Pancreas (tissue), 10 donors: Measurements from ENCODE around the gene FEM1B. TPM values are rescaled to one million over a fixed set of nuclear protein-coding genes. Genes with fewer than 3 reads are reported as not detected.

Experiments
- ATAC-seq, 4 donors: fragments of 200-7000 bp; cut with Tn5 transposase; one replicate each; pipeline versions ENCODE4 v1.8.0 to v1.9.1; 2020; ENCODE audit warnings: mild to moderate bottlenecking in 4 of 4, moderate library complexity in 4 of 4
- DNase-seq, 6 donors: peaks; one replicate each; pipeline ENCODE4 v3.0.0-alpha.2; 2020
- FAIRE-seq: peaks from 2 replicates; lab custom pipeline; 2012; peaks lifted over from hg19 to GRCh38; lab: Jason Lieb, UNC
- H3K27ac ChIP-seq, 4 donors: fragments of 200-600 bp; sonication (generic); 1 replicate in 3 of 4; 2 replicates in 1 of 4; pipeline versions ENCODE4 v1.5.0 to v1.8.0; 2020
- H3K27me3 ChIP-seq, 4 donors: fragments of 200-600 bp; one replicate each; pipeline ENCODE4 v1.8.0; 2021
- H3K36me3 ChIP-seq, 3 donors: fragments of 200-600 bp; sonication (generic) in 1 of 3; one replicate each; pipeline versions ENCODE4 v1.5.0 to v1.8.0; 2020 to 2021
- H3K4me1 ChIP-seq, 3 donors: fragments of 200-600 bp; one replicate each; pipeline ENCODE4 v1.8.0; 2021
- H3K4me3 ChIP-seq, 4 donors: fragments of 200-600 bp; sonication (generic) in 2 of 4; one replicate each; pipeline versions ENCODE4 v1.5.0 to v1.8.0; 2020 to 2021
- H3K9me3 ChIP-seq, 4 donors: fragments of 200-600 bp; one replicate each; pipeline ENCODE4 v1.8.0; 2021
- WGBS, 2 donors: extraction: QIAGEN DNeasy Blood & Tissue Kit; methylation state at CpG; one replicate each; pipeline ENCODE4 v1.1.7; 2013; 5-methylcytosine and 5-hydroxymethylcytosine counted together
- intact Hi-C, 3 donors: fragments of 100-400 bp; cut with DNase I; formaldehyde crosslinking; loops; one replicate each; pipeline versions ENCODE4 v1.11.1 to v1.14.2; 2022
- polyA plus RNA-seq, 2 donors: library from polyadenylated mRNA; stranded (reverse); fragments of 200-250 nt; gene quantifications; one replicate each; pipeline ENCODE4 v1.2.3, GENCODE V29; 2013
- total RNA-seq, 6 donors: library from RNA; stranded (reverse); fragmentation: NEBNext Ultra II Directional in 4 of 6; extraction: Animal tissue kit (Norgen Biotek cat#: 25700) in 4 of 6; gene quantifications; one replicate each; pipeline versions ENCODE4 v1.2.1 to v1.2.4, GENCODE V29; 2021 to 2023
- TF ChIP-seq, protein P1 (sequence below), 4 donors: fragments of 200-600 bp; sonication (generic) in 3 of 4; IDR thresholded peaks; one replicate each; pipeline versions ENCODE4 v1.5.0 to v1.8.0; 2021; ENCODE audit warnings: antibody characterized with exemption in 4 of 4
- donor health status: healthy with polysubstance abuse.
- donor health status: DM: no; HTN: no; CAD: no; lungs with moderate emphysema.
- donor health status: DM: no; HTN: no; CAD: no.
- donor health status: control.
- donor health status: control.
- donor health status: Bipolar disorder and iron deficiency.
- donor health status: DM: yes; HTN: yes; CAD: no.
- donor health status: DM: no; HTN: no; CAD: no.
- donor health status: DM: no; HTN: no; CAD: no.
- donor health status: DM: yes; HTN: yes; CAD: no.

Gene FEM1B
- total and polyA plus RNA-seq, 8 donors: 3.5 to 25.4 (median 13.6) TPM

DNA sequence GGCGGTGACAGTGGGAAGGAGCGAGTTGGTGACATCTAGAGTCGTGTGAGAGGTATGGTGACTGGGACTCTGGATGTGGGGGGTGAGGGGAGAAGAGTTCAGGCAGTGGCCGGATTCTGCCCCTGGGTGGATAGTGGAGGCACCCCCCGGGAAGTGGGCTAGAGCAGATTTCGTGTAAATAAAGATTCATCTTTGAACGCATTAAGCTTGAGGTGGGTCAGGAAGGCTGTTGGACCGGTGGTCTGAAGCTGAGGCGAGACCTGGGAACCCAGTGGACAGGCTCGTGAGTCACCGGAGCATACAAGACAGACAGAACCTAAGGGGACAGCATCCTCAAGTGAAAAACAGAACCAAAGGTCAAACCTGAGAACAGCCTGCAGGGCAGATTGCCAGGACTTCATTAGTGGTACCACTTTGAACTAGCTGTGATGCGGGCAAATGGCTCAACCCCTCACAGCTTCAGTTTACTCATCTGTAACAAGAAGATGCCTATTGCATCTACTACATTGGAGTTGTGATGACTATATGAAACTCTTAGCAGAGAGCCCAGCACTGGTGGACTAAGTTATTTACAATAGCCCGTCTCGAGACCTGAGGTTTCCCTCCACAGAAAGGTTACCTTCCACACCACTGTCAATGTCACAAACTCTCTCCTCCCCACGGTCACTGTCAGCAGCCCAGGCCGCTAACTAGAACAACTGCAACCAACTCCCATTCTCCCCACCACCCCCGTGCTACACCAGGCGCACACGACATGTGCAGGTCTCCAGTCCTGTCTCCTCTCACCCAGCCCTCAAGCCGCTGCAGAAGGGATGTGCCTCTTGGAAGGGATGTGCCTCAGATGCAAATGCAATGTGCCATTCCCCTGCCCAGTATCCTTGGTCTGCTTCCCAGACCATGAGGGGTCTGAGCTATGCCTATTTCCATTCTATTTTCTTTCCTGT is 47.1 kb upstream of the FEM1B start:
- DNase-seq: no peak
- TF ChIP-seq, protein P1, sequence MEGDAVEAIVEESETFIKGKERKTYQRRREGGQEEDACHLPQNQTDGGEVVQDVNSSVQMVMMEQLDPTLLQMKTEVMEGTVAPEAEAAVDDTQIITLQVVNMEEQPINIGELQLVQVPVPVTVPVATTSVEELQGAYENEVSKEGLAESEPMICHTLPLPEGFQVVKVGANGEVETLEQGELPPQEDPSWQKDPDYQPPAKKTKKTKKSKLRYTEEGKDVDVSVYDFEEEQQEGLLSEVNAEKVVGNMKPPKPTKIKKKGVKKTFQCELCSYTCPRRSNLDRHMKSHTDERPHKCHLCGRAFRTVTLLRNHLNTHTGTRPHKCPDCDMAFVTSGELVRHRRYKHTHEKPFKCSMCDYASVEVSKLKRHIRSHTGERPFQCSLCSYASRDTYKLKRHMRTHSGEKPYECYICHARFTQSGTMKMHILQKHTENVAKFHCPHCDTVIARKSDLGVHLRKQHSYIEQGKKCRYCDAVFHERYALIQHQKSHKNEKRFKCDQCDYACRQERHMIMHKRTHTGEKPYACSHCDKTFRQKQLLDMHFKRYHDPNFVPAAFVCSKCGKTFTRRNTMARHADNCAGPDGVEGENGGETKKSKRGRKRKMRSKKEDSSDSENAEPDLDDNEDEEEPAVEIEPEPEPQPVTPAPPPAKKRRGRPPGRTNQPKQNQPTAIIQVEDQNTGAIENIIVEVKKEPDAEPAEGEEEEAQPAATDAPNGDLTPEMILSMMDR (IDR thresholded peaks at IDR 0.05): no peak
- Histone ChIP-seq H3K36me3 (no peaks in the 10 kb centered on the region), H3K27ac (peak overlapping the region in 2 of 4 donors; percentile 19 to 66), H3K27me3 (no peaks in the 10 kb centered on the region), H3K4me3 (peak overlapping the region; percentile 76 to 97 (median 90)), H3K4me1 (peaks cover 0 to 11% (median 3%) of the 10 kb centered on the region in 3 donors), H3K9me3 (no peaks in the 10 kb centered on the region)
- no peak for ATAC-seq
- 53% methylated on average over 20 of the region's 20 CpGs for WGBS, 2 donors
- intact Hi-C loops: no loop called here
- FAIRE-seq: no peak

DNA sequence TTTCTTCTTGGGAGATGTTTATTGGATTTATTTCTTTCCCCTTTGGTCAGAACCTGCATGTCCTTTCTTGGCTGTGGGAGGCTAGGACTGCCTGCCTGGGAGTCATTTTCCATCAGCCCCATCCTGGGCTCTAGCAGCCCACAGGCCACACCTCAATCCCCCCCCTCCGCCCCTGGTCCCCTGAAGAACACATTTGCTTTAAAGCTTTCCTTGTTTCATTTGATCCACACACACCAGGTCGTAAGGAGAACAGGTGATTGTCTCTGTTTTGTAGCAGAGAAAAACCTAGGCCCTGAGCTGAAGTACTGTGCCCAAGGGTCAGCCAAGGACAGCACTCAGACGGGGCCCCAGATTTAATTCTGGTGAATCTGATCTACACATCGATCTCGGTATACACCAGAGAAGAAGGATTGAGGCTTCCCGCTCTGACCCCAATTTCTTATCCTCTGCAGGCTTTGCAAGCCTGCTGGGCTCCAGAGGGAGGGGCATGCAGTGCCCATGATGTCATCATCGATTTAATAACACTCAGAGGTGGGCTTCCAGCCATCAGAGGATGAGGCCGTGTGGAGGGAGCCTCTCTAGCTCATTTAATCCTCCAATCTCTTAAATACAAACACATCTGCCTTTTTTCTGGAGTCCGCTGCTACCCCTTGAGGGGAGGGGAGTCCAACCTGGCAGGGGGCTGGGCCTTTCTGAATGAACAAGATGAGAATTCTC is 46.3 kb upstream of the FEM1B start:
- no peak overlapping the region for H3K4me3 ChIP-seq
- no peaks in the 10 kb centered on the region for H3K27me3 ChIP-seq
- H3K27ac ChIP-seq: no peak overlapping the region
- FAIRE-seq: no peak
- 73 to 80% methylated on average over 9 of the region's 9 CpGs for WGBS, 2 donors
- TF ChIP-seq, protein P1 (IDR thresholded peaks at IDR 0.05): no peak
- ATAC-seq: no peak
- no peak for DNase-seq
- H3K9me3 ChIP-seq: no peaks in the 10 kb centered on the region
- intact Hi-C loops: no loop called here
- peaks cover 0 to 11% (median 3%) of the 10 kb centered on the region in 3 donors for H3K4me1 ChIP-seq
- no peaks in the 10 kb centered on the region for H3K36me3 ChIP-seq

DNA sequence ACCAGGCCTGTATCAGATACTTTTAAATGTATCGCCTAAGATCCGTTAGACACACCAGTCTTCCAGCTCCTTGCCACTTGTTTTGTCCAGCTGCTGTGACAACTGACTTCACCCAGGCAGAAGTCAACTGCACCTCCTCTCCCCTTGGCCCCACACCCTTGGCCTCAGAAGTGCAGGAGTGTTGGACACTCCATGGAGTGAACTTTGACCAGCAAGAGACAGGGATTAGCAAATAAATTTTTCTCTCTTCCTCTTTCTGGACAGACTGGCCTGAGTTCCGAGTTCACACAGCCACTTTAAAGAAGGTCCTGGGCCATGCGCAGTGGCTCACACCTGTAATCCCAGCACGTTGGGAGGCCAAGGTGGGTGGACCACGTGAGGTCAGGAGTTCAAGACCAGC is 45.1 kb upstream of the FEM1B start:
- Histone ChIP-seq H3K9me3 (no peaks in the 10 kb centered on the region), H3K36me3 (no peaks in the 10 kb centered on the region), H3K4me1 (peaks cover 0 to 11% (median 3%) of the 10 kb centered on the region in 3 donors), H3K27ac (no peak overlapping the region), H3K4me3 (no peak overlapping the region), H3K27me3 (no peaks in the 10 kb centered on the region)
- 74 to 76% methylated on average over 6 of the region's 6 CpGs for WGBS, 2 donors
- no peak for ATAC-seq
- intact Hi-C loops: no loop called here
- TF ChIP-seq, protein P1 (IDR thresholded peaks at IDR 0.05): no peak
- no peak for FAIRE-seq
- DNase-seq: no peak

DNA sequence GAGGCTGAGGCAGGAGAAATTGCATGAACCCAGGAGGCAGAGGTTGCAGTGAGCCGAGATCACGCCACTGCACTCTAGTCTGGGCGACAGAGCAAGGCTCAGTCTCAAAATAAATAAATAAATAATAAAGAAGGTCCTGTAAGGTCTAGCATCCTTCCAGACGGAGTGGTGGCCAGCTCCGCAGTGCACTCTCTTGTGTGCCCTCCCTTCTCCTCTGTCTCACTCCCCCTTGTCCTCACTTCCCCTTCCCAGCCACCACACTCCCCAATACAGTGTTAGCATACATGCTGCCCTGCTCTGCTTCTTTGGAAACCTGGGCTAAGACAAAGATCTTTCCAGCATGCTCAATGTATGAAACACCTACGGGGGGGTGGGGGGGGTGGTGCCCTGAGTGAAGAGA is 44.6 kb upstream of the FEM1B start:
- WGBS, 2 donors: 90 to 95% methylated on average over 6 of the region's 6 CpGs
- ATAC-seq: no peak

More for the DNA sequence above, 44.6 kb upstream of the FEM1B start:
- H3K9me3 ChIP-seq: no peaks in the 10 kb centered on the region
- no peak for FAIRE-seq
- H3K4me3 ChIP-seq: no peak overlapping the region
- TF ChIP-seq, protein P1 (IDR thresholded peaks at IDR 0.05): no peak
- peaks cover 0 to 10% (median 3%) of the 10 kb centered on the region in 3 donors for H3K4me1 ChIP-seq
- intact Hi-C loops: no loop called here
- H3K27ac ChIP-seq: no peak overlapping the region
- no peaks in the 10 kb centered on the region for H3K27me3 ChIP-seq
- no peak for DNase-seq
- no peaks in the 10 kb centered on the region for H3K36me3 ChIP-seq
